GM18858 (cell line): ENCODE data around the gene PLXNB2.

Experiments
- ATAC-seq: cut with Tn5 transposase; IDR thresholded peaks from one replicate; pipeline ENCODE4 v1.9.1; 2021; ENCODE audit not compliant: unreplicated experiment

PLXNB2 gene

GRCh38 chr22:50236731-50237409, 70.6 kb downstream of the PLXNB2 start:
- ATAC-seq: no peak

GRCh38 chr22:50233223-50233622, 74.2 kb downstream of the PLXNB2 start:
- ATAC-seq: no peak

- ATAC-seq: no peak
These were observed 74.8 kb downstream of the PLXNB2 start for GRCh38 chr22:50232481-50233151.

- ATAC-seq: no peak
These were observed 78.1 kb downstream of the PLXNB2 start for GRCh38 chr22:50229370-50229769.

DNA sequence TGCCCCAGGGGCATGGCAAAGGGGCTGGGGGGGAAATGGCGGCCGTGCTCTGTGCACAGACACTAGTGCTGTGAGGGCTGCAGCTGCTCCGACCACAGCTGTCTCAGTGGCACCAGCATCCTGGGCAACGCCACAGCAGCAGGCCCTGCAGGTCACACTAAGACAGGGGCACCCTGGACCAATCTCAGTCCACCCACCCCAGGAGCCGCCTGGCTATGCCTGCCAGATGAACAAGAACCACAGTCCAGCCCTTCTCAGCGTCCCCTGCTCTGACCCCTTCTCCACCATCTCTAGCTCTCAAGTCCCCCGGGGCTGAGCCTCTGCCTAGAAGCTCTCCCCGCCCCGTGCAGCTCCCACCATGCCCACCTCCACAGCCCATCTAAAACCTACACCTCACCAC, 79.1 kb downstream of the PLXNB2 start:
- ATAC-seq: no peak

GRCh38 chr22:50227579-50228215, 79.7 kb downstream of the PLXNB2 start:
- ATAC-seq: no peak

DNA sequence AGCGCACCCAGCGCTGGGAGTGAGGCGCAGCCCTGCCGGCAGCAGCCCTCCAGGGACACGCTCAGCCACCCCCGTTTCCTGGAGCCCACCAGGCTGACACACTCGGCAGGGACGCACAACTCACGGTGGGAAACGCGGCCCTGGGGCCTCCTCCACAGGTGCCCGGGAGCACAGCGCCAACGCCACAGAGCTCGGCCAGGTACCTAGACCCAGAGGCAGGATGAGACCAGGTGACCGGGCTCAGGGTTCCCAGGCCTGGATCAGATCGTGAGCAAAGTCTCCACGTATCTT, 80.6 kb downstream of the PLXNB2 start:
- ATAC-seq: no peak

- ATAC-seq: no peak
These were observed 81.2 kb downstream of the PLXNB2 start for GRCh38 chr22:50226063-50226874.

GRCh38 chr22:50225200-50225969, 82.1 kb downstream of the PLXNB2 start:
- ATAC-seq: no peak
